ENCODE measurements around the gene NEBL.

The NEBL gene

GRCh38 chr10:20890491-20891337, 6.4 kb downstream of the NEBL start (continued):
- TF ChIP-seq, protein P1, sequence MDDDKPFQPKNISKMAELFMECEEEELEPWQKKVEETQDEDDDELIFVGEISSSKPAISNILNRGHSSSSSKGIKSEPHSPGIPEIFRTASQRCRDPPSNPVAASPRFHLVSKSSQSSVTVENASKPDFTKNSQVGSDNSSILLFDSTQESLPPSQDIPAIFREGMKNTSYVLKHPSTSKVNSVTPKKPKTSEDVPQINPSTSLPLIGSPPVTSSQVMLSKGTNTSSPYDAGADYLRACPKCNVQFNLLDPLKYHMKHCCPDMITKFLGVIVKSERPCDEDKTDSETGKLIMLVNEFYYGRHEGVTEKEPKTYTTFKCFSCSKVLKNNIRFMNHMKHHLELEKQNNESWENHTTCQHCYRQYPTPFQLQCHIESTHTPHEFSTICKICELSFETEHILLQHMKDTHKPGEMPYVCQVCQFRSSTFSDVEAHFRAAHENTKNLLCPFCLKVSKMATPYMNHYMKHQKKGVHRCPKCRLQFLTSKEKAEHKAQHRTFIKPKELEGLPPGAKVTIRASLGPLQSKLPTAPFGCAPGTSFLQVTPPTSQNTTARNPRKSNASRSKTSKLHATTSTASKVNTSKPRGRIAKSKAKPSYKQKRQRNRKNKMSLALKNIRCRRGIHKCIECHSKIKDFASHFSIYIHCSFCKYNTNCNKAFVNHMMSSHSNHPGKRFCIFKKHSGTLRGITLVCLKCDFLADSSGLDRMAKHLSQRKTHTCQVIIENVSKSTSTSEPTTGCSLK (tag by site-specific recombination; IDR thresholded peaks at IDR 0.05), result no peak
- TF ChIP-seq FEZF1 (tag by site-specific recombination; IDR thresholded peaks at IDR 0.05), result no peak
- no peak for TF ChIP-seq ZNF704 (tag by site-specific recombination; IDR thresholded peaks at IDR 0.05)
- no peak for TF ChIP-seq BCL11A (tag by site-specific recombination; IDR thresholded peaks at IDR 0.05; ENCODE audit: low read depth)
- TF ChIP-seq, protein P2, sequence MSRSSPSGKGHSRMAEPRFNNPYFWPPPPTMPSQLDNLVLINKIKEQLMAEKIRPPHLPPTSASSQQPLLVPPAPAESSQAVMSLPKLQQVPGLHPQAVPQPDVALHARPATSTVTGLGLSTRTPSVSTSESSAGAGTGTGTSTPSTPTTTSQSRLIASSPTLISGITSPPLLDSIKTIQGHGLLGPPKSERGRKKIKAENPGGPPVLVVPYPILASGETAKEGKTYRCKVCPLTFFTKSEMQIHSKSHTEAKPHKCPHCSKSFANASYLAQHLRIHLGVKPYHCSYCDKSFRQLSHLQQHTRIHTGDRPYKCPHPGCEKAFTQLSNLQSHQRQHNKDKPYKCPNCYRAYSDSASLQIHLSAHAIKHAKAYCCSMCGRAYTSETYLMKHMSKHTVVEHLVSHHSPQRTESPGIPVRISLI (tag by site-specific recombination; IDR thresholded peaks at IDR 0.05), result 0 out of 2 replicates have a peak, but pooled peaks have one; percentile 10
- TF ChIP-seq ZNF473 (tag by site-specific recombination; IDR thresholded peaks at IDR 0.05), result no peak
- no peak for TF ChIP-seq ZNF571 (tag by site-specific recombination; IDR thresholded peaks at IDR 0.05)
- TF ChIP-seq ZNF530 (tag by site-specific recombination; IDR thresholded peaks at IDR 0.05; ENCODE audit: low read depth), result no peak
- peak; percentile 55; the same call in 1 of the 2 replicates for TF ChIP-seq WT1 (tag by site-specific recombination; IDR thresholded peaks at IDR 0.05)
- TF ChIP-seq ZNF10 (tag by site-specific recombination; IDR thresholded peaks at IDR 0.05), result peak; percentile 30; the same call in 1 of the 2 replicates
- peak; percentile 3; the same call in 1 of the 2 replicates for TF ChIP-seq GLI2 (tag by site-specific recombination; IDR thresholded peaks at IDR 0.05; ENCODE audit: borderline replicate concordance, low read depth)
- no peak for TF ChIP-seq ZNF350 (tag by site-specific recombination; IDR thresholded peaks at IDR 0.05)
- 0 out of 2 replicates have a peak, but pooled peaks have one; percentile 19 for TF ChIP-seq ZBTB17 (tag by site-specific recombination; IDR thresholded peaks at IDR 0.05)
- TF ChIP-seq ZFHX2 (tag by site-specific recombination; conservative IDR thresholded peaks at IDR 0.05), result no peak
- TF ChIP-seq ZBTB6 (tag by site-specific recombination; IDR thresholded peaks at IDR 0.05), result no peak
- TF ChIP-seq ZNF600 (tag by site-specific recombination; IDR thresholded peaks at IDR 0.05), result peak; percentile 64; the same call in 1 of the 2 replicates
- no peak for TF ChIP-seq ZNF184 (tag by site-specific recombination; IDR thresholded peaks at IDR 0.05)
- no peak for TF ChIP-seq MEIS1 (CRISPR knock-in tag; IDR thresholded peaks at IDR 0.05; ENCODE audit: borderline replicate concordance)
- TF ChIP-seq, protein P3, sequence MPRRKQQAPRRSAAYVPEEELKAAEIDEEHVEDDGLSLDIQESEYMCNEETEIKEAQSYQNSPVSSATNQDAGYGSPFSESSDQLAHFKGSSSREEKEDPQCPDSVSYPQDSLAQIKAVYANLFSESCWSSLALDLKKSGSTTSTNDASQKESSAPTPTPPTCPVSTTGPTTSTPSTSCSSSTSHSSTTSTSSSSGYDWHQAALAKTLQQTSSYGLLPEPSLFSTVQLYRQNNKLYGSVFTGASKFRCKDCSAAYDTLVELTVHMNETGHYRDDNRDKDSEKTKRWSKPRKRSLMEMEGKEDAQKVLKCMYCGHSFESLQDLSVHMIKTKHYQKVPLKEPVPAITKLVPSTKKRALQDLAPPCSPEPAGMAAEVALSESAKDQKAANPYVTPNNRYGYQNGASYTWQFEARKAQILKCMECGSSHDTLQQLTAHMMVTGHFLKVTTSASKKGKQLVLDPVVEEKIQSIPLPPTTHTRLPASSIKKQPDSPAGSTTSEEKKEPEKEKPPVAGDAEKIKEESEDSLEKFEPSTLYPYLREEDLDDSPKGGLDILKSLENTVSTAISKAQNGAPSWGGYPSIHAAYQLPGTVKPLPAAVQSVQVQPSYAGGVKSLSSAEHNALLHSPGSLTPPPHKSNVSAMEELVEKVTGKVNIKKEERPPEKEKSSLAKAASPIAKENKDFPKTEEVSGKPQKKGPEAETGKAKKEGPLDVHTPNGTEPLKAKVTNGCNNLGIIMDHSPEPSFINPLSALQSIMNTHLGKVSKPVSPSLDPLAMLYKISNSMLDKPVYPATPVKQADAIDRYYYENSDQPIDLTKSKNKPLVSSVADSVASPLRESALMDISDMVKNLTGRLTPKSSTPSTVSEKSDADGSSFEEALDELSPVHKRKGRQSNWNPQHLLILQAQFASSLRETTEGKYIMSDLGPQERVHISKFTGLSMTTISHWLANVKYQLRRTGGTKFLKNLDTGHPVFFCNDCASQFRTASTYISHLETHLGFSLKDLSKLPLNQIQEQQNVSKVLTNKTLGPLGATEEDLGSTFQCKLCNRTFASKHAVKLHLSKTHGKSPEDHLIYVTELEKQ (tag by site-specific recombination; IDR thresholded peaks at IDR 0.05; ENCODE audit: borderline replicate concordance), result 0 out of 2 replicates have a peak, but pooled peaks have one; percentile 38
- peak; percentile 9; the same call in 1 of the 2 replicates for TF ChIP-seq ZNF654 (tag by site-specific recombination; IDR thresholded peaks at IDR 0.05; ENCODE audit: low read depth)
- TF ChIP-seq, protein P4, sequence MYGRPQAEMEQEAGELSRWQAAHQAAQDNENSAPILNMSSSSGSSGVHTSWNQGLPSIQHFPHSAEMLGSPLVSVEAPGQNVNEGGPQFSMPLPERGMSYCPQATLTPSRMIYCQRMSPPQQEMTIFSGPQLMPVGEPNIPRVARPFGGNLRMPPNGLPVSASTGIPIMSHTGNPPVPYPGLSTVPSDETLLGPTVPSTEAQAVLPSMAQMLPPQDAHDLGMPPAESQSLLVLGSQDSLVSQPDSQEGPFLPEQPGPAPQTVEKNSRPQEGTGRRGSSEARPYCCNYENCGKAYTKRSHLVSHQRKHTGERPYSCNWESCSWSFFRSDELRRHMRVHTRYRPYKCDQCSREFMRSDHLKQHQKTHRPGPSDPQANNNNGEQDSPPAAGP (tag by site-specific recombination; IDR thresholded peaks at IDR 0.05), result 0 out of 2 replicates have a peak, but pooled peaks have one; percentile 21
- TF ChIP-seq ZNF169 (tag by site-specific recombination; IDR thresholded peaks at IDR 0.05), result no peak
- no peak for TF ChIP-seq ZNF623 (tag by site-specific recombination; IDR thresholded peaks at IDR 0.05)
- TF ChIP-seq, protein P5, sequence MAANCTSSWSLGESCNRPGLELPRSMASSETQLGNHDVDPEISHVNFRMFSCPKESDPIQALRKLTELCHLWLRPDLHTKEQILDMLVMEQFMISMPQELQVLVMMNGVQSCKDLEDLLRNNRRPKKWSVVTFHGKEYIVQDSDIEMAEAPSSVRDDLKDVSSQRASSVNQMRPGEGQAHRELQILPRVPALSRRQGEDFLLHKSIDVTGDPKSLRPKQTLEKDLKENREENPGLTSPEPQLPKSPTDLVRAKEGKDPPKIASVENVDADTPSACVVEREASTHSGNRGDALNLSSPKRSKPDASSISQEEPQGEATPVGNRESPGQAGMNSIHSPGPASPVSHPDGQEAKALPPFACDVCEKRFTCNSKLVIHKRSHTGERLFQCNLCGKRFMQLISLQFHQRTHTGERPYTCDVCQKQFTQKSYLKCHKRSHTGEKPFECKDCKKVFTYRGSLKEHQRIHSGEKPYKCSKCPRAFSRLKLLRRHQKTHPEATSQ (tag by site-specific recombination; IDR thresholded peaks at IDR 0.05), result no peak
- TF ChIP-seq INSM2 (tag by site-specific recombination; IDR thresholded peaks at IDR 0.05), result peak; percentile 34; the same call in 1 of the 2 replicates

Data from HEK293 (cell line).